K562 (cell line): ENCODE results near the gene KIF6.

ENCODE experiments used
- BDP1 ChIP-seq: IDR thresholded peaks from 3 replicates; pipeline ENCODE4 v1.6.1; 2011; ENCODE audit not compliant: insufficient read length, insufficient read depth
- CEBPB ChIP-seq: fragments of 450-650 bp; IDR thresholded peaks from 2 replicates; pipeline ENCODE4 v1.6.1; 2016; ENCODE audit warnings: missing genetic modification characterization, missing compliant biosample characterization
- CREB1 ChIP-seq, 2 experiments: sonication (generic) in 1 of 2; formaldehyde crosslinking in 1 of 2; IDR thresholded peaks; 2 replicates each; pipeline versions ENCODE4 v1.6.1 to v1.8.0; 2012 to 2022; ENCODE audit warnings: inconsistent platforms in 1 of 2, mild to moderate bottlenecking in 1 of 2, missing genetic modification reagents in 1 of 2, moderate library complexity in 1 of 2
- KLF16 ChIP-seq: IDR thresholded peaks from 2 replicates; pipeline ENCODE4 v1.6.1; 2016; ENCODE audit warnings: antibody characterized with exemption
- MYC ChIP-seq, 2 experiments: fragments of 250-450 bp in 1 of 2; sonication (Bioruptor Pico) in 1 of 2; IDR thresholded peaks; 2 replicates each; pipeline versions ENCODE4 v1.5.1 to v1.6.1; 2012 to 2021; ENCODE audit warnings: low read depth in 2 of 2, borderline replicate concordance in 1 of 2, improper control_type of control experiment in 1 of 2, low read length in 1 of 2, mild to moderate bottlenecking in 1 of 2, moderate library complexity in 1 of 2
- NFATC3 ChIP-seq: fragments of 450-650 bp; IDR thresholded peaks from 2 replicates; pipeline ENCODE4 v1.6.1; 2017; ENCODE audit warnings: mild to moderate bottlenecking
- POLR2AphosphoS5 ChIP-seq: IDR thresholded peaks from 2 replicates; pipeline ENCODE4 v1.6.1; 2011; ENCODE audit warnings: mild to moderate bottlenecking, low read depth, low read length, moderate library complexity; ENCODE audit not compliant: control insufficient read depth, insufficient read depth
- TBP ChIP-seq: optimal IDR thresholded peaks from 2 replicates; pipeline ENCODE3; 2011; ENCODE audit warnings: low read depth, low read length, improper control_type of control experiment
- ZFP36 ChIP-seq: fragments of 150-350 bp; IDR thresholded peaks from 2 replicates; pipeline ENCODE4 v1.6.1; 2018; ENCODE audit warnings: low read length, low read depth; ENCODE audit not compliant: partially characterized antibody
- TF ChIP-seq, protein P1 (sequence below), 3 experiments: IDR thresholded peaks in 2 of 3; conservative IDR thresholded peaks in 1 of 3; 2 replicates each; pipeline ENCODE4 v1.5.1; 2011 to 2012; ENCODE audit warnings: low read length in 3 of 3, mild to moderate bottlenecking in 3 of 3, control low read depth in 2 of 3, improper control_type of control experiment in 1 of 3, inconsistent platforms in 1 of 3, low read depth in 1 of 3, mixed read lengths in 1 of 3, moderate library complexity in 1 of 3; ENCODE audit not compliant: insufficient read depth in 2 of 3
- TF ChIP-seq, protein P2 (sequence below): fragments of 450-650 bp; formaldehyde crosslinking; IDR thresholded peaks from 2 replicates; pipeline ENCODE4 v1.4.0; 2022; ENCODE audit warnings: missing genetic modification characterization
- TF ChIP-seq, protein P3 (sequence below): fragments of 450-650 bp; IDR thresholded peaks from 2 replicates; pipeline ENCODE4 v1.7.1; 2018; ENCODE audit warnings: mild to moderate bottlenecking, low read depth; ENCODE audit not compliant: partially characterized antibody
- TF ChIP-seq, protein P4 (sequence below): fragments of 250-450 bp; sonication (Bioruptor Pico); IDR thresholded peaks from 2 replicates; pipeline ENCODE4 v1.5.1; 2021; ENCODE audit warnings: mild to moderate bottlenecking

DNA sequence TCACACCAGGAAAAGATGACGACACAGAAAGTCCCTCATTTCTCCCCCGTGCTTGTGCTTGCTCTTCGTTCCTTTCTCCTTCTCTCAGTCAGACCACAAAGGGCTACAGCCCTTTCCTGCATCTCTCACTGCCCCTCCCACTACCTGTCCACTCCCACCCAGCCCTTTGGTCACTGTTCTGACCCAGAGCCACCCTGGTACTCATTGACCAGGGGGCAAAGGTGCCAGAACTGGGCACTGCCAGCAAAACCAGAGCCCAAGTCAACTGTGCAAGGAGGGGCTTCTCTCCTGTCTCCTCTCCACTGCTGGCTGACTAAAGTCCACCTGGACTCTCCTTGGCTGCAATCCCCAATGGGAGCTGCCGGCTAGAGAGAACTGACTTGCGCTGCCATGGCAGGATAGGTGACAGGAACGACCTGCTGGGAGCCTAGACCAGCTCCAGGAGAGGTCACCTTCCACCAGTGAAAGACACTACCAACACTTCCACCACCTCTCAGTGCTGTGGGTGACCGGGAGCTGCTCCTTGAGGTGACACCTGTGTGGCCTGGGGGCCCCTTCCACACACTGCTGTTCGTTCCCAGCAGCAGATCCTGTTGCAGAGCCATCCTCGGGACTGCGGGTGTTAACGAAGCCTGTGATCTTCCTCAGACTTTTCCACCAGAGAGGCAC is 443.8 kb downstream of the KIF6 start:
- TF ChIP-seq CEBPB (tag) (no peak), ZFP36 (no peak), CREB1 (IDR thresholded peaks at IDR 0.05) (no peak), CREB1 (CRISPR knock-in tag; IDR thresholded peaks at IDR 0.05) (no peak), NFATC3 (no peak), BDP1 (no peak), TBP (no peak), MYC (IDR thresholded peaks at IDR 0.05; ENCODE audit: low read depth, low read length) (no peak), MYC (CRISPR knock-in tag; IDR thresholded peaks at IDR 0.05; ENCODE audit: borderline replicate concordance, low read depth) (no peak), KLF16 (no peak), POLR2AphosphoS5 (no peak)
- TF ChIP-seq, protein P1, sequence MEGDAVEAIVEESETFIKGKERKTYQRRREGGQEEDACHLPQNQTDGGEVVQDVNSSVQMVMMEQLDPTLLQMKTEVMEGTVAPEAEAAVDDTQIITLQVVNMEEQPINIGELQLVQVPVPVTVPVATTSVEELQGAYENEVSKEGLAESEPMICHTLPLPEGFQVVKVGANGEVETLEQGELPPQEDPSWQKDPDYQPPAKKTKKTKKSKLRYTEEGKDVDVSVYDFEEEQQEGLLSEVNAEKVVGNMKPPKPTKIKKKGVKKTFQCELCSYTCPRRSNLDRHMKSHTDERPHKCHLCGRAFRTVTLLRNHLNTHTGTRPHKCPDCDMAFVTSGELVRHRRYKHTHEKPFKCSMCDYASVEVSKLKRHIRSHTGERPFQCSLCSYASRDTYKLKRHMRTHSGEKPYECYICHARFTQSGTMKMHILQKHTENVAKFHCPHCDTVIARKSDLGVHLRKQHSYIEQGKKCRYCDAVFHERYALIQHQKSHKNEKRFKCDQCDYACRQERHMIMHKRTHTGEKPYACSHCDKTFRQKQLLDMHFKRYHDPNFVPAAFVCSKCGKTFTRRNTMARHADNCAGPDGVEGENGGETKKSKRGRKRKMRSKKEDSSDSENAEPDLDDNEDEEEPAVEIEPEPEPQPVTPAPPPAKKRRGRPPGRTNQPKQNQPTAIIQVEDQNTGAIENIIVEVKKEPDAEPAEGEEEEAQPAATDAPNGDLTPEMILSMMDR (IDR thresholded peaks at IDR 0.05 in 2 of 3, conservative IDR thresholded peaks at IDR 0.05 in 1 of 3; ENCODE audit: insufficient read depth in 2 of 3, low read depth in 1 of 3, low read length in 3 of 3) = no peak
- TF ChIP-seq, protein P2, sequence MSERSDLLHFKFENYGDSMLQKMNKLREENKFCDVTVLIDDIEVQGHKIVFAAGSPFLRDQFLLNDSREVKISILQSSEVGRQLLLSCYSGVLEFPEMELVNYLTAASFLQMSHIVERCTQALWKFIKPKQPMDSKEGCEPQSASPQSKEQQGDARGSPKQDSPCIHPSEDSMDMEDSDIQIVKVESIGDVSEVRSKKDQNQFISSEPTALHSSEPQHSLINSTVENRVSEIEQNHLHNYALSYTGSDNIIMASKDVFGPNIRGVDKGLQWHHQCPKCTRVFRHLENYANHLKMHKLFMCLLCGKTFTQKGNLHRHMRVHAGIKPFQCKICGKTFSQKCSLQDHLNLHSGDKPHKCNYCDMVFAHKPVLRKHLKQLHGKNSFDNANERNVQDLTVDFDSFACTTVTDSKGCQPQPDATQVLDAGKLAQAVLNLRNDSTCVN (CRISPR knock-in tag) = no peak
- TF ChIP-seq, protein P3, sequence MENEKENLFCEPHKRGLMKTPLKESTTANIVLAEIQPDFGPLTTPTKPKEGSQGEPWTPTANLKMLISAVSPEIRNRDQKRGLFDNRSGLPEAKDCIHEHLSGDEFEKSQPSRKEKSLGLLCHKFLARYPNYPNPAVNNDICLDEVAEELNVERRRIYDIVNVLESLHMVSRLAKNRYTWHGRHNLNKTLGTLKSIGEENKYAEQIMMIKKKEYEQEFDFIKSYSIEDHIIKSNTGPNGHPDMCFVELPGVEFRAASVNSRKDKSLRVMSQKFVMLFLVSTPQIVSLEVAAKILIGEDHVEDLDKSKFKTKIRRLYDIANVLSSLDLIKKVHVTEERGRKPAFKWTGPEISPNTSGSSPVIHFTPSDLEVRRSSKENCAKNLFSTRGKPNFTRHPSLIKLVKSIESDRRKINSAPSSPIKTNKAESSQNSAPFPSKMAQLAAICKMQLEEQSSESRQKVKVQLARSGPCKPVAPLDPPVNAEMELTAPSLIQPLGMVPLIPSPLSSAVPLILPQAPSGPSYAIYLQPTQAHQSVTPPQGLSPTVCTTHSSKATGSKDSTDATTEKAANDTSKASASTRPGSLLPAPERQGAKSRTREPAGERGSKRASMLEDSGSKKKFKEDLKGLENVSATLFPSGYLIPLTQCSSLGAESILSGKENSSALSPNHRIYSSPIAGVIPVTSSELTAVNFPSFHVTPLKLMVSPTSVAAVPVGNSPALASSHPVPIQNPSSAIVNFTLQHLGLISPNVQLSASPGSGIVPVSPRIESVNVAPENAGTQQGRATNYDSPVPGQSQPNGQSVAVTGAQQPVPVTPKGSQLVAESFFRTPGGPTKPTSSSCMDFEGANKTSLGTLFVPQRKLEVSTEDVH = no peak
- TF ChIP-seq, protein P4, sequence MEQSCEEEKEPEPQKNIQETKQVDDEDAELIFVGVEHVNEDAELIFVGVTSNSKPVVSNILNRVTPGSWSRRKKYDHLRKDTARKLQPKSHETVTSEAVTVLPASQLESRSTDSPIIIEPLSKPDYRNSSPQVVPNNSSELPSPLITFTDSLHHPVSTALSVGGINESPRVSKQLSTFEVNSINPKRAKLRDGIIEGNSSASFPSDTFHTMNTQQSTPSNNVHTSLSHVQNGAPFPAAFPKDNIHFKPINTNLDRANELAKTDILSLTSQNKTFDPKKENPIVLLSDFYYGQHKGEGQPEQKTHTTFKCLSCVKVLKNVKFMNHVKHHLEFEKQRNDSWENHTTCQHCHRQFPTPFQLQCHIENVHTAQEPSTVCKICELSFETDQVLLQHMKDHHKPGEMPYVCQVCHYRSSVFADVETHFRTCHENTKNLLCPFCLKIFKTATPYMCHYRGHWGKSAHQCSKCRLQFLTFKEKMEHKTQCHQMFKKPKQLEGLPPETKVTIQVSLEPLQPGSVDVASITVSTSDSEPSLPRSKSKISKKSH = no peak
